NCI-H2081 (cell line): Measurements from ENCODE around the gene MYO3B.
"Not testable (repeated sequence)": the region's sequence is repeated elsewhere in the genome, so short reads cannot be mapped to it uniquely, and the experiment has no call there.

Experiments
- DNase-seq, 2 experiments: peaks; one replicate each; lab custom pipeline; 2025; lab: John Stamatoyannopoulos, UW

Gene MYO3B

GRCh38 chr2:170505631-170506275, 327.8 kb downstream of the MYO3B start:
- DNase-seq: peak in 1 of 2 experiments; percentile 13

GRCh38 chr2:170509452-170510193, 331.7 kb downstream of the MYO3B start:
- no peak for DNase-seq

- DNase-seq: no peak
These were observed 334.3 kb downstream of the MYO3B start for GRCh38 chr2:170512266-170512665.

- DNase-seq: no peak
These were observed 336.2 kb downstream of the MYO3B start for GRCh38 chr2:170514140-170514539.

GRCh38 chr2:170517538-170517937, 339.6 kb downstream of the MYO3B start:
- DNase-seq: no peak

- DNase-seq: no peak
These were observed 341.0 kb downstream of the MYO3B start for GRCh38 chr2:170518911-170519310.

- no peak for DNase-seq
These were observed 343.4 kb downstream of the MYO3B start for GRCh38 chr2:170521299-170521698.

GRCh38 chr2:170523506-170523905, 345.6 kb downstream of the MYO3B start:
- no peak for DNase-seq

- no peak for DNase-seq
These were observed 347.1 kb downstream of the MYO3B start for GRCh38 chr2:170524828-170525565.

- DNase-seq: no peak
These were observed 347.6 kb downstream of the MYO3B start for GRCh38 chr2:170525566-170525900.

GRCh38 chr2:170530284-170530745, 352.4 kb downstream of the MYO3B start:
- DNase-seq: peak; percentile 96 to 99

GRCh38 chr2:170530803-170531564, 353.0 kb downstream of the MYO3B start:
- no peak for DNase-seq

- no peak for DNase-seq
These were observed 353.9 kb downstream of the MYO3B start for GRCh38 chr2:170531876-170532275.

GRCh38 chr2:170533156-170533555, 355.2 kb downstream of the MYO3B start:
- DNase-seq: no peak

- DNase-seq: no peak
These were observed 357.6 kb downstream of the MYO3B start for GRCh38 chr2:170535552-170535951.

- DNase-seq: no peak
These were observed 366.9 kb downstream of the MYO3B start for GRCh38 chr2:170544817-170545216.

- no peak for DNase-seq
These were observed 370.4 kb downstream of the MYO3B start for GRCh38 chr2:170548304-170548703.

- no peak for DNase-seq
These were observed 372.6 kb downstream of the MYO3B start for GRCh38 chr2:170550501-170550900.

- not testable (repeated sequence) for DNase-seq
These were observed 374.0 kb downstream of the MYO3B start for GRCh38 chr2:170551899-170552298.

- DNase-seq: no peak
These were observed 375.8 kb downstream of the MYO3B start for GRCh38 chr2:170553748-170554147.

- DNase-seq: no peak
These were observed 376.5 kb downstream of the MYO3B start for GRCh38 chr2:170554278-170554955.

GRCh38 chr2:170562928-170563327, 385.0 kb downstream of the MYO3B start:
- no peak for DNase-seq
